HG03378 (cell line): ENCODE measurements around the gene GPBP1.

Source experiments
- ATAC-seq: cut with Tn5 transposase; IDR thresholded peaks from one replicate; pipeline ENCODE4 v1.9.1; 2021; ENCODE audit warnings: mild to moderate bottlenecking, moderate library complexity; ENCODE audit not compliant: unreplicated experiment

Gene GPBP1

GRCh38 chr5:57209316-57210040 is 35.6 kb downstream of the GPBP1 start:
- ATAC-seq = no peak

DNA sequence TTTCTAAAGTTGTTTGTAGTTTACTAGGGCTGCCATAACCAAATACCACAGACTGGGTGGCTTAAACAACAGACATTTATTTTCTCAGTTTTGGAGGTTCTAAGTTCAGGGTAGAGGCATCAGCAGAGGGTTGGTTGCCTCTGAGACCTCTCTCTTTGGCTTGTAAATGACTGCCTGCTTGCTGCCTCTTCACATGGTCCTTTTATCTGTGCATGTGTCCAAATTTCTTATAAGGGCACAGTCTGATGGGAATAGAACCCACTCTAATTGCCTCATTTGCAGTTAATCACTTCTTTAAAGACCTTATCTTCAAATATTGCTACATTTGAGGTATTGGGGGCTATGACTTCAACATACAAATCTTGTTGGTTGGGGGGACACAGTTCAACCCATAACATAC is 36.8 kb downstream of the GPBP1 start:
- no peak for ATAC-seq

DNA sequence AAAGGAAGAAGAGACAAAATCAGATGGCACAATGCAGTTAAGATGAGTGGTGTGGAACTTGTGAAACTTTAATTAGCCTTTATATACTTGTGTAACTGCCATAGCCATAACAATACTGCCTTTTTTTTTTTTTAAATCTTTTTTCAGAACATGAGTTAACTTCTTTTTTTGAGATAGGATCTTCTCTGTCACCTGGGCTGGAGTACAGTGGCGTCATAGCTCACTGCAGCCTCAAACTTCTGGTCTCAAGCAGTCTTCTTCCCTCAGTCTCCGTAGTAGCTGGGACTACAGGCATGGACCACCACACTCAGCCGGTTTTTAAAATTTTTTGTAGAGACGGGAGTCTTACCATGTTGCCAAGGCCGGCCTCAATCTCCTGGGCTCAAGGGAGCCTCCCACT is 37.2 kb downstream of the GPBP1 start:
- ATAC-seq = no peak

DNA sequence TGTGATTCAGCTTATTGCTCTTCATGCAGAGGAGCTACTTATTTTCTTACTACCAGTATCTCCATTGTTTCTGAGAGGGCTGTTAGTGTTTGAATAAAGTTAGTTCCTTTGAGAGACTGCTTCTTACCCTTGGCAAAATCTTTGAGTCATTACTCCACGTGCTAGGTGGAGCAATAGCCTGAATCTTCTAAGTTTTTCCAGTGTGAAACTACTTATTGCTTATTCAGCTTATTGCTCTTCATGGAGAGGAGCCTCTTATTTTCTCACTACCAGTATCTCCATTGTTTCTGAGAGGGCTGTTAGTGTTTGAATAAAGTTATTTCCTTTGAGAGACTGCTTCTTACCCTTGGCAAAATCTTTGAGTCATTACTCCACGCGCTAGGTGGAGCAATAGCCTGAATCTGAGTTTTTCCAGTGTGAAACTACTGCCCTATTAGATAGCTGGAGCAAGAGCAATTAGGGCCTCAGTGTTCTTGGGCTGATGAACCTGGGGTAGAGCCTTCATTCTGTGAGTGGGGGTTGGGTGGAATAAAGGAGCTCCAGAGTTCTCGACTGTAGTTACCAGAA is 41.9 kb downstream of the GPBP1 start:
- no peak for ATAC-seq

DNA sequence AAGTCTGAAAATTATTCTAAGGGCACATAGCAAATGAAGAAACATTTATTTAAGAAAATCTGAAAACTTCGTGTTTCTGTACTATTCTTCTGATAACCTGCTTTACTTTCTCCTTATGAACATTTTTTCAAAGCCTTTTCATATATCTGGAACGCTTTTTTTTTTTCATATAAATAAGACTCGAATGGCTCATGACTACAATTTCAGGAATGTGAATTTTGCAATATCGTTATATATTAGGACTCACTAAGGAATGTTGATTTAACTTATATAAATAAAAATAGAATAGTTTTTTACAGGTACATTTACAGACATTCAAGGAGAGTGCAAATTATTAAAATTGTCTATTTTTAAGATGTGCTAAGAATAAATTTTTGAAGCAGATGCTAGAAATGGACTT is 42.9 kb downstream of the GPBP1 start:
- no peak for ATAC-seq

DNA sequence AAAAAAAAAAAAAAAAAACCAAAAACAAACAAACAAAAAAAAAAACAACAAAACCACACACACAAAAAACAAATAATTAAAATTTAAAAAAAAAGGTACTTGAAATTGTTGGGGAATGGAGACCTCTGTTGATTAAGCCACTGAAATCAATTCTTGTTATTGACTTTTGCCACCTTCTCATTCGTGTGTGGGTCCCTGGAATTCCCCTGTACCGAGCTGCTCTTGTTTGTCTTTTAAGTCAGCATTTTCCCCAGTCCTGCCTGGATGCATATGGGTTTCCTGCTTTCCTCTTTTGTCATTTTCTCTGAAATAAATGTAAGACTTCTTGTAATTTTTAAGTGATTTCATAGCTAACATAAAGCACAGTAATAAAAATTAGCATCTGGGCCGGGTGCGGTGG is 45.5 kb downstream of the GPBP1 start:
- no peak for ATAC-seq

GRCh38 chr5:57221049-57221568 is 47.2 kb downstream of the GPBP1 start:
- no peak for ATAC-seq

- ATAC-seq = no peak
Observed at GRCh38 chr5:57225553-57225952, 51.7 kb downstream of the GPBP1 start.

GRCh38 chr5:57229313-57229712 is 55.5 kb downstream of the GPBP1 start:
- ATAC-seq = no peak

DNA sequence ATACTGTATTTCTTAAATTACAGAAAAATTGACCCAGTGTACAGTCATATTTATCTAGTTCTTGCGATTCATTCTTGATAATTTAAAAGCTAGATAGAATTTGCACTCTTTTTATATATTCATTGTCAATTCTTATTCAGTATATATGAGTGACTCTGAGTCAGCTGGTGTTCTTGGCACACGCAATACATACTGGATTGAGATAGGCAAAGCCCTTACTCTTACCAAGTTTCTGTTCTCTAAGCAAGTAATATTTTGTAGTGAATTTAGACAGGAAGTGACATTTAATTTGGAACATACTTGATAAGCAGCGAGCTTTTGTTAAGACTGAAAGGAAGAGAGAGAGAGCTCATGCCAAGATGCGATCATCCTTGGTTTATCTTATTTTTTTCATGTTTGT is 57.7 kb downstream of the GPBP1 start:
- no peak for ATAC-seq

DNA sequence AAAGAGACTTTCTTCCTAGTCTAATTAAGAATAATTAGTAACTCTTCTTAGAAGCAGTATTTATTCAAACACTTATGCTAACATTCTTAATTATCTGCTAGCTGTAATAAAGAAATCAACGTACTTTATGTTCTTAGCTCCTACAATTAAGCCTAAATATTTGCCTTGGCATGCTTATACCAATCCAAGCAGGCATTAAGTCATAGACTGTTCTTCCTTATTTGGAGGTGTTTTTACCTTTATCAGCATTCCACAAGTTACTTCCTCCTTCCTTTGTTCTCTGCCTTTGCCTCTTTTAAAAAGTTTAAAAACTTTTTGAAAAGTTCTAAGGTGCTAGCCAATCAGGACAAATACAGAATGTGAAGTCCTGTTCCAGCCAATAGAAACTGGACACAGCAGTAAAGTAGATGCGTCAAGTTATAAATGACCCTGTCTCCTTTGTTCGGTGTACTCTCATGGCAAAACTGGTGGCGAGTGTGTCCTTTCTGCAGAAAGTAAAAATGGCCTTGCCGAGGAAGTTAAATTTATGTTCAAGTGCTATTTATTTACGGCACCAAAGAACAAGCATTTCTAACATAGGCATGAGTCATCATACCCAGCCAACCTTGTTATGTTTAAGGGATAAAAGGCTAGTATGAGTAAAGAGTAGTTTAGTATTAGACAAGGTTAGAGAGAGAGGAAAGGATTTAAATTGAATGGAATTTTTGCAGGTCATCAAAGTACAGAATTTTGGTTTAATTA is 58.6 kb downstream of the GPBP1 start:
- no peak for ATAC-seq

DNA sequence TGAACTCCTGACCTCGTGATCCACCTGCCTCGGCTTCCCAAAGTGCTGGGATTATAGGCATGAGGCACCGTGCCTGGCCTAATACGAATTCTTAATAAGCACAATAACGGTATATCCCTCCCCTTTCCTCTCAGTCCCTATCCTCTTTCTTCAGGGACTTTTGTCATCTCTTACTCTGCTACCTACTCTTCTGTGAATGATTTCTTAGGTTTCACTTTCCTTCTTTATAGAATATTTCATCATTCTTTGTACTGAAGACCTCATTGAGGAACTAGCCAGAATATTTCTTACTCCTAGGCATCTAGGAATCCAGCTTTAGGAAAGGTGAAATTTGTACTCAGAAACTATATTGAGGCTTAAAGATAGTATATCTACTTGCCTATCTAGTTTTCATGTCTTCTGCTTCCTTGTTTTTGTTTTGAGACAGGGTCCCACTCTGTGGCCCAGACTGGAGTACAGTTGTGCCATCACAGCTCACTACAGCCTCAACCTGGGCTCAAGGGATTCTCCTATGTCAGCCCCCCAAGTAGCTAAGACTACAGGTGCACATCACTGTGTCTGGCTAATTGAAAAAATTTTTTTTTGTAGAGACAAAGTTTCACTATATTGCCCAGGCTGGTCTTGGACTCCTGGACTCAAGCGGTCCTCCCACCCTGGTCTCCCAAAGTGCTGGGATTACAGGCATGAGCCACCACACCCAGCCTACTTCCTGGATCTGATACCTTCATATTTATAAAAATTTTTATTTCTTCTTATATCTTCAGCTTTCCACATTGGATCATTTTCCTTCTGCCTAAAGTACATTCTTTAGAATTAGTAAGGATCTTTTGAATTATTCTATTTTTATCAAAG is 69.7 kb downstream of the GPBP1 start:
- ATAC-seq = peak; percentile 80

- no peak for ATAC-seq
Observed at GRCh38 chr5:57244331-57244730, 70.5 kb downstream of the GPBP1 start.

- no peak for ATAC-seq
Observed at GRCh38 chr5:57246426-57246825, 72.6 kb downstream of the GPBP1 start.

DNA sequence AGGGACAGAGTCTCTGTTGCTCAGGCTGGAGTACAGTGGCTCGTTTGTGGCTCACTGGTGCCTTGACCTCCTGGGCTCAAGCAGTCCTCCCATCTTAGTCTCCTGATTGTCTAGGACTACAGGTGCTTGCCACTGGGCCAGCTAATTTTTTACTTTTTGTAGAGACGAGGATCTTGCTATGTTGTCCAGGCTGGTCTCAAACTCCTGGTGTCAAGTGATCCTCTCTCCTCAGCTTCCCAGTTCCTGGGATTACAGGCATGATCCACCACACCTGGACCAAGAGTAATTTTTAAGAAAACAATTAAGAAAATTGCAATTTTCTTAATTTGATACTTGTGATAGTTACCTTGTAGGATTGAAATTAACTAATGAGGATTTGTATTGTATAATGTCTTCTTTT is 73.9 kb downstream of the GPBP1 start:
- ATAC-seq = no peak

GRCh38 chr5:57249265-57249874 is 75.5 kb downstream of the GPBP1 start:
- ATAC-seq = no peak

GRCh38 chr5:57258052-57258451 is 84.2 kb downstream of the GPBP1 start:
- no peak for ATAC-seq

DNA sequence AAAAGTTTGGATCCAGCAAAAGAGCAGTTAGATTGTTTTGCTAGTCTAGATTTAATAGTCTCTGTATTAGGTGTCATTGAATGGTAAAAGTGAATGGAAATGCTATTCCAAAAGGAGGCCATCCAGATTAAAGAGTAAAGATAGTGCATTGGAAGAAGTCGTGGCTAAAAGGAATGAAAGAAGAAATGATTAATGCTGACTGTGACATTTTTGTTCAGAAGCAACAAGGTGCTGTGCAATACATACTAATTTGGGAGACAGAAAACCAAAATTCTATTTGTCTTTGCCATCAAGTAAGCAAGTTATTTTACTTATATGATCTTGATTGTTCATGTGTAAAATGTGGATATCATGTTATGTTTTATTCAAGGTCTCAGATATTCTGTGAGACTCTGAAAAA is 85.1 kb downstream of the GPBP1 start:
- ATAC-seq = no peak

- ATAC-seq = no peak
Observed at GRCh38 chr5:57259704-57260103, 85.8 kb downstream of the GPBP1 start.

DNA sequence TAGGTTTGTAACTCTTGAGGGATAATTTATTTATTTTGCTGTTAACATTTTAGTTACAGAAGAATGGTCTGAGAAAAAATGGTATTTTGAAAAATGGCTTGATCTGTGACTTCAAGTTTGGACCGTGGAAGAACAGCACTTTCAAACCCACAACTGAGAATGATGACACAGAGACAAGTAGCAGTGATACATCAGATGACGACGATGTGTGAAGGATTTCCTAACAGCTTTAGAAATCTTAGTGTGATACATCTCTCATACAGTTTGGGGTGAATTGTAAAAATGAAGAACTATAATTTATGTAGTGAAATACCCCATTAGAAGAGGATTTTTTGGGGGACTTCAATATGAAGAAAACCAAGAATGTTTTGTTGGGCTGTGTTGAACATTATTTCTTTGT is 88.7 kb downstream of the GPBP1 start:
- ATAC-seq = no peak

- no peak for ATAC-seq
Observed at GRCh38 chr5:57267805-57268204, 93.9 kb downstream of the GPBP1 start.
